Measurements from ENCODE around the gene GPC5. TPM values are rescaled to one million over a fixed set of nuclear protein-coding genes. Genes with fewer than 3 reads are reported as not detected.

GPC5 gene
- polyA plus RNA-seq, 2 of the 4 experiments (the other 2 are of a cell fraction), result not detected

DNA sequence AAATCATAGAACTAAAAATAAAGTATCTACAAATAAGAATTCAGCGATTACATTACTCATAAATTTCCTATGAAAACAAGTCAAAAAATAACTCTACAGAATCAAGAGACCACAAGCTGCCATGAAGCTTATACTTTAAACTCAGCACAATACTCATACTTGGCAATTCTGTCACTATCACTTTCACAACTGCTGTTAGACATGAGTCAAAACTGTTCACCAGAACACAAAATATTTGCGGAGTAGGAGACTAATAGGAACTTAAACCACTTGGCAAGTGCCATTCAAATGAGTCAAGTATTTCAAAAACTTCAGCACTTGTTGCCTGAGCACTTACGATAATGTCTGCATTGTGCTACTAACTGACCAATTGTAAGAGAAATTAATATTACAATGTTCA is 1440.4 kb downstream of the GPC5 start (continued):
- TF ChIP-seq, protein P1, sequence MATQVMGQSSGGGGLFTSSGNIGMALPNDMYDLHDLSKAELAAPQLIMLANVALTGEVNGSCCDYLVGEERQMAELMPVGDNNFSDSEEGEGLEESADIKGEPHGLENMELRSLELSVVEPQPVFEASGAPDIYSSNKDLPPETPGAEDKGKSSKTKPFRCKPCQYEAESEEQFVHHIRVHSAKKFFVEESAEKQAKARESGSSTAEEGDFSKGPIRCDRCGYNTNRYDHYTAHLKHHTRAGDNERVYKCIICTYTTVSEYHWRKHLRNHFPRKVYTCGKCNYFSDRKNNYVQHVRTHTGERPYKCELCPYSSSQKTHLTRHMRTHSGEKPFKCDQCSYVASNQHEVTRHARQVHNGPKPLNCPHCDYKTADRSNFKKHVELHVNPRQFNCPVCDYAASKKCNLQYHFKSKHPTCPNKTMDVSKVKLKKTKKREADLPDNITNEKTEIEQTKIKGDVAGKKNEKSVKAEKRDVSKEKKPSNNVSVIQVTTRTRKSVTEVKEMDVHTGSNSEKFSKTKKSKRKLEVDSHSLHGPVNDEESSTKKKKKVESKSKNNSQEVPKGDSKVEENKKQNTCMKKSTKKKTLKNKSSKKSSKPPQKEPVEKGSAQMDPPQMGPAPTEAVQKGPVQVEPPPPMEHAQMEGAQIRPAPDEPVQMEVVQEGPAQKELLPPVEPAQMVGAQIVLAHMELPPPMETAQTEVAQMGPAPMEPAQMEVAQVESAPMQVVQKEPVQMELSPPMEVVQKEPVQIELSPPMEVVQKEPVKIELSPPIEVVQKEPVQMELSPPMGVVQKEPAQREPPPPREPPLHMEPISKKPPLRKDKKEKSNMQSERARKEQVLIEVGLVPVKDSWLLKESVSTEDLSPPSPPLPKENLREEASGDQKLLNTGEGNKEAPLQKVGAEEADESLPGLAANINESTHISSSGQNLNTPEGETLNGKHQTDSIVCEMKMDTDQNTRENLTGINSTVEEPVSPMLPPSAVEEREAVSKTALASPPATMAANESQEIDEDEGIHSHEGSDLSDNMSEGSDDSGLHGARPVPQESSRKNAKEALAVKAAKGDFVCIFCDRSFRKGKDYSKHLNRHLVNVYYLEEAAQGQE (IDR thresholded peaks at IDR 0.05), result no peak
- no peak for TF ChIP-seq NPAS2 (CRISPR knock-in tag; IDR thresholded peaks at IDR 0.05; ENCODE audit: borderline replicate concordance)

DNA sequence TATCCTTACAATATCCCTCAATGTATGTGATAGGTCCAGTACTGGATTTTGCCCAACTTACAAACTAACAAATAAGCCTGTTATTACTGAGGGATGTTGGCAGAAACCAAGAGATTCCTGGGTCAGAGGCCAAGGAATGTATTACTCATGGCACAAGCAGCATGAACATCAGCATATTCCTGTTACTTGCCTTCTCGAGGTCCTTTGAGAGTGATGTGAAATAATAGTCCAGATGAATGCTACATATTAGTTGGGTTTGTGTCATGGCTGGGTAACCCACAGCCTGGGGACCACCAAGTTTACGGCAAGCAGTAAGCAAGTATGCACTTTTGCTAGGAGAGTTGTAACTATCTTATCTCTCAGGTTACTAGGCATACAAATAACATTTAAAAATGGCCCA is 1443.7 kb downstream of the GPC5 start:
- H3K9me3 ChIP-seq, result no peaks in the 10 kb centered on the region
- no peaks in the 10 kb centered on the region for H3K4me1 ChIP-seq
- FAIRE-seq (no peak), DNase-seq (ENCODE audit: low read depth in 1 of 2, low spot score in 1 of 2) (no peak), ATAC-seq (no peak)
- no peak overlapping the region for H3K4me2 ChIP-seq
- WGBS (ENCODE audit: missing lambda C conversion rate), result 34% methylated on average over 2 of the region's 2 CpGs
- no peak overlapping the region for H3K4me3 ChIP-seq
- CTCF ChIA-PET, result no interaction called here
- POLR2A ChIA-PET, result no interaction called here
- TF ChIP-seq EHF (CRISPR knock-in tag; IDR thresholded peaks at IDR 0.05), result no peak
- TF ChIP-seq NR3C1 (IDR thresholded peaks at IDR 0.05), result no peak
- no peak for TF ChIP-seq RCOR1 (IDR thresholded peaks at IDR 0.05; ENCODE audit: low read depth, low read length)
- TF ChIP-seq, protein P2, sequence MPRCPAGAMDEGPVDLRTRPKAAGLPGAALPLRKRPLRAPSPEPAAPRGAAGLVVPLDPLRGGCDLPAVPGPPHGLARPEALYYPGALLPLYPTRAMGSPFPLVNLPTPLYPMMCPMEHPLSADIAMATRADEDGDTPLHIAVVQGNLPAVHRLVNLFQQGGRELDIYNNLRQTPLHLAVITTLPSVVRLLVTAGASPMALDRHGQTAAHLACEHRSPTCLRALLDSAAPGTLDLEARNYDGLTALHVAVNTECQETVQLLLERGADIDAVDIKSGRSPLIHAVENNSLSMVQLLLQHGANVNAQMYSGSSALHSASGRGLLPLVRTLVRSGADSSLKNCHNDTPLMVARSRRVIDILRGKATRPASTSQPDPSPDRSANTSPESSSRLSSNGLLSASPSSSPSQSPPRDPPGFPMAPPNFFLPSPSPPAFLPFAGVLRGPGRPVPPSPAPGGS (IDR thresholded peaks at IDR 0.05), result no peak
- no peak for TF ChIP-seq POLR2A (IDR thresholded peaks at IDR 0.05; ENCODE audit: low read length)
- TF ChIP-seq FOSB (CRISPR knock-in tag; IDR thresholded peaks at IDR 0.05), result no peak
- TF ChIP-seq RAD21 (conservative IDR thresholded peaks at IDR 0.05 in 1 of 2, IDR thresholded peaks at IDR 0.05 in 1 of 2), result no peak
- no peak for TF ChIP-seq EP300 (IDR thresholded peaks at IDR 0.05)
- no peak for TF ChIP-seq PHF8 (IDR thresholded peaks at IDR 0.05; ENCODE audit: borderline replicate concordance, low read depth)
- TF ChIP-seq MAFK (IDR thresholded peaks at IDR 0.05; ENCODE audit: partially characterized antibody), result no peak
- no peak for TF ChIP-seq MAZ (IDR thresholded peaks at IDR 0.05; ENCODE audit: borderline replicate concordance, low read depth, low read length)
- TF ChIP-seq ESRRA (IDR thresholded peaks at IDR 0.05; ENCODE audit: borderline replicate concordance, low read length), result no peak
- TF ChIP-seq HEYL (CRISPR knock-in tag; IDR thresholded peaks at IDR 0.05), result no peak
- TF ChIP-seq EHMT2 (IDR thresholded peaks at IDR 0.05; ENCODE audit: low read depth), result no peak
- TF ChIP-seq BHLHE40 (IDR thresholded peaks at IDR 0.05; ENCODE audit: low read depth, low read length), result no peak
- TF ChIP-seq, protein P3, sequence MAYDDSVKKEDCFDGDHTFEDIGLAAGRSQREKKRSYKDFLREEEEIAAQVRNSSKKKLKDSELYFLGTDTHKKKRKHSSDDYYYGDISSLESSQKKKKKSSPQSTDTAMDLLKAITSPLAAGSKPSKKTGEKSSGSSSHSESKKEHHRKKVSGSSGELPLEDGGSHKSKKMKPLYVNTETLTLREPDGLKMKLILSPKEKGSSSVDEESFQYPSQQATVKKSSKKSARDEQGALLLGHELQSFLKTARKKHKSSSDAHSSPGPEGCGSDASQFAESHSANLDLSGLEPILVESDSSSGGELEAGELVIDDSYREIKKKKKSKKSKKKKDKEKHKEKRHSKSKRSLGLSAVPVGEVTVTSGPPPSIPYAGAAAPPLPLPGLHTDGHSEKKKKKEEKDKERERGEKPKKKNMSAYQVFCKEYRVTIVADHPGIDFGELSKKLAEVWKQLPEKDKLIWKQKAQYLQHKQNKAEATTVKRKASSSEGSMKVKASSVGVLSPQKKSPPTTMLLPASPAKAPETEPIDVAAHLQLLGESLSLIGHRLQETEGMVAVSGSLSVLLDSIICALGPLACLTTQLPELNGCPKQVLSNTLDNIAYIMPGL (CRISPR knock-in tag; IDR thresholded peaks at IDR 0.05; ENCODE audit: borderline replicate concordance), result no peak
- TF ChIP-seq, protein P1 (IDR thresholded peaks at IDR 0.05), result no peak
- TF ChIP-seq NFE2L2 (conservative IDR thresholded peaks at IDR 0.05; ENCODE audit: low read length), result no peak
- H3K27ac ChIP-seq, result no peak overlapping the region

Data from A549 (cell line).